ENCODE results near the gene TUB.
A peak's percentile ranks its signal among the peaks of the same experiment; 100 is the strongest.

TUB gene

GRCh38 chr11:8070417-8071115, 10.4 kb upstream of the TUB start:
- peaks cover 15% of the 10 kb centered on the region; the same call in 1 of the 2 replicates for H3K27me3 ChIP-seq (ENCODE audit: control insufficient read depth, insufficient read depth, low read length)
- H3K9me3 ChIP-seq (ENCODE audit: control insufficient read depth, insufficient read depth, low read depth, low read length), result no peaks in the 10 kb centered on the region
- no peak overlapping the region for H3K27ac ChIP-seq (ENCODE audit: low read depth, low read length)
- H3K36me3 ChIP-seq (ENCODE audit: control insufficient read depth, insufficient read depth, low read length), result no peaks in the 10 kb centered on the region
- no peak overlapping the region for H3K9ac ChIP-seq (ENCODE audit: low read length)
- H3K4me1 ChIP-seq (ENCODE audit: control insufficient read depth, insufficient read depth, low read length), result peaks cover 28% of the 10 kb centered on the region
- no peak overlapping the region for H3K4me3 ChIP-seq (ENCODE audit: low read depth, low read length)

DNA sequence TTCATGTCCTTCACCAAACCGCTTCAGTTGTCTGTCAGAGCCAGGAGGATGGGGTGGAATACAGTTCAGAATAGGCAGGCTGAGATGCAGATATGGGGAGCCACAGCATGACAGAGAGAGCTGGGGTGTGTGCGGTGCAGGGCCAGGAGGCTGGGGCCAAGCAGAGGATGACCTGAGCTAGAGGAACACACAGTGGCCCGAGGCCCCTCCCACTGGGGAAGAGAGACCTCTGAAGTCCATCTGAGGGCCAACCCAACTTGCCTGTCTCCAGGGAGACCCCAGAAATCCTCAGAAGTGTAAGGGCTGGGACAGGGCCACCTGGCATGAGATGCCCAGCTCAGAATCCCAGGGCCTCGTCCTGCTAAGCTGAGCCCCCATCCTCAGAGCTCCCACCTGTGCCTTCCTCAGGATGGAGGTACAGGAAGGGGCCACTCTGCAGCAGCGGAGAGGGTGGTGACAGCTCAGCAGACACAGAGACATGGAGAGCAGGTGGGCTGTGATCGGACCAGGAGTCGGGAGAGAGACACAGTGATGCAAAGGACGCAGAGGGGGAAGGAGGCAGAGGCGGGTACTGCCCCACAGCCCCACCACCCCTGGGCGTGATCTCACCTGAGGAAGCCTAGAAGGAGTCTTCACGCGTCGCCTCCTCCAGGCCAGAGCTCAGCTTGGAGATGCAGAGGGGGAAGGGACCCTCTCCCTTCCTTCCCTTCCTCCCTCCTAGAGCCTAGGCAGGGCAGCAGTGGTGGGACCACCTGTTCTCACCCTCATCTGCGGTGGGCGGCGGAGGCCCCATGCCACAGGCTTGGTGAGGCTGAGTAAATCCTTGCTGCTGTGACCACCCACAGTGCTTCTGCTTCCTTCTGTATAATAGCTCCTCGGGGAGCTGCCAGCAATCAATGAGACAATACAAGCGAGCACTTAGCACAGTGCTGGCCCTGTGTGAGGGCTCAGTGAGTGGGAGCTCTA, 9.1 kb upstream of the TUB start:
- H3K27me3 ChIP-seq (ENCODE audit: control insufficient read depth, insufficient read depth, low read length), result peaks cover 15% of the 10 kb centered on the region; the same call in 1 of the 2 replicates
- H3K9me3 ChIP-seq (ENCODE audit: control insufficient read depth, insufficient read depth, low read depth, low read length), result no peaks in the 10 kb centered on the region
- H3K4me3 ChIP-seq (ENCODE audit: low read depth, low read length), result no peak overlapping the region
- no peaks in the 10 kb centered on the region for H3K36me3 ChIP-seq (ENCODE audit: control insufficient read depth, insufficient read depth, low read length)
- H3K27ac ChIP-seq (ENCODE audit: low read depth, low read length), result no peak overlapping the region
- no peak overlapping the region for H3K9ac ChIP-seq (ENCODE audit: low read length)
- peaks cover 26% of the 10 kb centered on the region for H3K4me1 ChIP-seq (ENCODE audit: control insufficient read depth, insufficient read depth, low read length)

DNA sequence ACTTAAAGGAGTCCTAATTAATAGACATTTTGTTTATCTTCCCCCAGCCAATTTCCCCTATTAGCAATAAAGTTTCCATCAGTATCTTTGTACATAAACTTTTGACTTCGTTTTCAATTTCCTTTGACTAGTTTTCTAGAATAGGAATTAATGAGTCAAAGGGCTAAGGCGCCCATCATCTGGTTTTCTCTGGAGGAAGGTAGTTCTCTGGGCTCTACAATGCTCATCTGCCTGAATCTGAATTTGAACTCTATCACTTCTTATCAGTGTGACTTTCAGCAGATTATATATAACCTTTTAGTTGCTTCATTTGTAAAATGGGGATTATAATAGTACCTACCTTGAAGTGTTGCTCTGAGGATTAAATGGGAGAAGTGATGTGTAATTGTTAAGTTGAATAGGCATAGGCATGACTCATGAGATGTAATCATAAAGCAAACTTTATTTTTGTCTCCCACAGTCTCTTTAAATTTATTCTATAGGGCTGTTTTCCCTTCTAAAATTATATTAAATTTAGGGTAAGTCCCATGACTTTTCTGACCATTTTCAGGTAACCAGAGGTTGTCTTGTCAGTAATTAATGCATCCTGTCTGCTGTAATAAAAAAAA, 5.8 kb upstream of the TUB start:
- Histone ChIP-seq H3K4me3 (ENCODE audit: low read depth, low read length) (no peak overlapping the region), H3K27me3 (ENCODE audit: control insufficient read depth, insufficient read depth, low read length) (peaks cover 40% of the 10 kb centered on the region), H3K27ac (ENCODE audit: low read depth, low read length) (no peak overlapping the region), H3K36me3 (ENCODE audit: control insufficient read depth, insufficient read depth, low read length) (no peaks in the 10 kb centered on the region), H3K9ac (ENCODE audit: low read length) (no peak overlapping the region), H3K4me1 (ENCODE audit: control insufficient read depth, insufficient read depth, low read length) (peaks cover 20% of the 10 kb centered on the region), H3K9me3 (ENCODE audit: control insufficient read depth, insufficient read depth, low read depth, low read length) (no peaks in the 10 kb centered on the region)

DNA sequence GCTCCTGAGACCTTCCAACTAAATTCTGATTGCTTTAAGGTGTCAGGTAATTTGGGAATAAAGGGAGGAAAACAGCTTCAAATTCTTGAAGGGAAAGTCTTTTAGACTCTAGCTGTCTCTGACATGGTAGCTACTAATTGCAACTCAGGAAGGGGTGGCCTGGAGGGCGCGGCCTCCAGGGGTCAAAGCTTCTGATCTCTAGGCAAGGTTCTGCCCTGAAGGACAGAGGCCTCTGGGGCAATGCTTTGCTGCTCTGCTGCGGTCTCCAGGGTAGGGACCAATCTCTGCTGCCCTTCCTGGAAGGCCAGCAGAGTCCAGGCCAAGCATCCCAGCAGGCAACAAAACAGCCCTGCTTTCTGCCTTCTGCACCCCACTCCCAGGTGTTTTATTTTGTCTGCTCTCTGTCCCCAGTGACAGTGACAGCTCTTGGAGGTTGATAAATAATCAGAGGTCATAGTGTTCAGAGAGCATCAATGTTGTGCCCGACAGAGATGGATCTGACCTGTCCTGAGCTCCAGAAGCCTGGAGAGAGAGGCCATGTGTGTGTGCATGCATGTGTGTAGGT, 1.8 kb upstream of the TUB start:
- Histone ChIP-seq H3K36me3 (ENCODE audit: control insufficient read depth, insufficient read depth, low read length) (no peaks in the 10 kb centered on the region), H3K27ac (ENCODE audit: low read depth, low read length) (no peak overlapping the region), H3K4me3 (ENCODE audit: low read depth, low read length) (no peak overlapping the region), H3K4me1 (ENCODE audit: control insufficient read depth, insufficient read depth, low read length) (peaks cover 25% of the 10 kb centered on the region), H3K27me3 (ENCODE audit: control insufficient read depth, insufficient read depth, low read length) (peaks cover 50% of the 10 kb centered on the region), H3K9me3 (ENCODE audit: control insufficient read depth, insufficient read depth, low read depth, low read length) (no peaks in the 10 kb centered on the region), H3K9ac (ENCODE audit: low read length) (no peak overlapping the region)

DNA sequence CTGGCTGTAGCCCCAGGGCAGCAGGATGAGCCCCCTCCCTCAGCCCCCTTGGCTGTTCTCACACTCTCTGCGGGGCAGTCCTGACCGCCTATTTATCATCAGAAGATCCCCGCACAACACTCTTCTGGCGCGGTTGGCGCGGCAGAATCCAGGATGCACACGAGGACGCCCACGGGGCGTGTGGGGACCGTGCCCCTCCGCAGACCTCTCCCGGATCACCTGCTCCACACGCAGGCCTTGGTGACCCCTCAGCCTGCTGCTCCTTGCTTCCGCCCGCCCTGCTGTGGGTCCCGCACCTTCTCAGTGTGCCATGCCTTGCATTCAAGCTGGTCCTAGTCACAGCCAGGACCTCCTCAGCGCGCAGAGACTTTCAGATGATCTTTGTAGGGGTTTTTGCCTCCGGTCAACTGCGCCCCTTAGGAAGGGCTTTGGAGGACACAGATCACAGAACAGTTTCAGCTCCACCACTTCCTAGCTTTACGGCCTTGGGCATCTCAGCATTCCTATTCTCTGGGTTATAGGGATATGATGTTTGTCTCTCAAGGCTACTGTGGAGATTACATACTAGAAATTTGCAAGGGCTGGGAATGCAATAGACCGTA, 841 bp upstream of the TUB start:
- Histone ChIP-seq H3K4me3 (ENCODE audit: low read depth, low read length) (peak overlapping the region; percentile 72), H3K9ac (ENCODE audit: low read length) (no peak overlapping the region), H3K27ac (ENCODE audit: low read depth, low read length) (no peak overlapping the region), H3K27me3 (ENCODE audit: control insufficient read depth, insufficient read depth, low read length) (peaks cover 50% of the 10 kb centered on the region), H3K9me3 (ENCODE audit: control insufficient read depth, insufficient read depth, low read depth, low read length) (no peaks in the 10 kb centered on the region), H3K4me1 (ENCODE audit: control insufficient read depth, insufficient read depth, low read length) (peaks cover 35% of the 10 kb centered on the region), H3K36me3 (ENCODE audit: control insufficient read depth, insufficient read depth, low read length) (no peaks in the 10 kb centered on the region)

DNA sequence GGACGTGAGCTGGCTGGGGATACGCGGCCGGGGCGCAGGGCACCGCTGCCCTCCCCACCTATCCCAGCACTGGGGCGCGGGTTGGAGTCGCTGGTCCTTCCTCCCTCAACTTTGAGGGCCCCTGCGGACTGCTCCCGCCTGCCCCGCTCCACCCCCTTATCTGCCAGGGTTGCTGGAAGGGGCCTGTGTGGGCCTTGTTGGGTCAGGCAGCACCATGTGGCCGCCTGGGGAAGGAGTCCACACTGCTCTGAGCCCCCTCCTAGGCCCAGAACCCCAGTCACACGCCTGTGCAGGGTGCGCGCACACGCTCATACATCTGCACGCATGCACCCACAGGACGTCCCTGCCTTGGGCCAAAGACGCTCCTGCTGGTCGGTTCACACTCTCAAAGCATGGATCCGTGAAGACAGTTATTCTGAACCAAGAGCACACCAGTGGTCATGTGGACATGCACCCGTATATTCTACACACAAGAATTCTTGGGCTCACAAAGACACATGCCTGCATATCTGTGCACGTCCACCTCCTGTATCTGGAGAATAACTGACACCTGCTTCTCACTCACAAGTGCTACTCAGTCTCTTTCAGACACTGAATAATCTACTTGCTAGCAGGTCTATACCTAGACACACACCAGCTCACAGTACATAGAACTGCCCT, 710 bp downstream of the TUB start:
- Histone ChIP-seq H3K36me3 (ENCODE audit: control insufficient read depth, insufficient read depth, low read length) (no peaks in the 10 kb centered on the region), H3K4me1 (ENCODE audit: control insufficient read depth, insufficient read depth, low read length) (peaks cover 50% of the 10 kb centered on the region), H3K27ac (ENCODE audit: low read depth, low read length) (no peak overlapping the region), H3K9me3 (ENCODE audit: control insufficient read depth, insufficient read depth, low read depth, low read length) (no peaks in the 10 kb centered on the region), H3K27me3 (ENCODE audit: control insufficient read depth, insufficient read depth, low read length) (peaks cover 50% of the 10 kb centered on the region), H3K4me3 (ENCODE audit: low read depth, low read length) (peak overlapping the region; percentile 72), H3K9ac (ENCODE audit: low read length) (peak overlapping the region; percentile 42)

GRCh38 chr11:8082391-8083087, 1.5 kb downstream of the TUB start:
- H3K4me1 ChIP-seq (ENCODE audit: control insufficient read depth, insufficient read depth, low read length), result peaks cover 54% of the 10 kb centered on the region
- peaks cover 46% of the 10 kb centered on the region for H3K27me3 ChIP-seq (ENCODE audit: control insufficient read depth, insufficient read depth, low read length)
- H3K9ac ChIP-seq (ENCODE audit: low read length), result no peak overlapping the region
- no peak overlapping the region for H3K4me3 ChIP-seq (ENCODE audit: low read depth, low read length)
- no peak overlapping the region for H3K27ac ChIP-seq (ENCODE audit: low read depth, low read length)
- no peaks in the 10 kb centered on the region for H3K36me3 ChIP-seq (ENCODE audit: control insufficient read depth, insufficient read depth, low read length)
- no peaks in the 10 kb centered on the region for H3K9me3 ChIP-seq (ENCODE audit: control insufficient read depth, insufficient read depth, low read depth, low read length)

DNA sequence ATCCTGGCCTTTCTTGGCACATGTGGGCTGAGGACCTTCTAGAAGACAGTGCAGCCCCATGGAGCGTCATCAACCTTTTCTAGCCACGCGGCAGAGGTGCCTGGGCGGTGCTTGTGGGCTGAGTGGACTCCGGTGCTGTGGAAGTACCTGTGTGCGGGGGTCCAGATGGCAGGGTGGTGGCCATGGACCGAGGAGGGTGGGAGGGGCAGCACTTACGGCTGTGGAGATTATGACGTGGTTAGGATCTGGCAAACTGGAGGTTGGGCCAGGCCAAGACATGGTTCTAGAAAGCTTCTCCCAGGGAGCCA, 2.0 kb downstream of the TUB start:
- Histone ChIP-seq H3K9me3 (ENCODE audit: control insufficient read depth, insufficient read depth, low read depth, low read length) (no peaks in the 10 kb centered on the region), H3K4me1 (ENCODE audit: control insufficient read depth, insufficient read depth, low read length) (peaks cover 54% of the 10 kb centered on the region), H3K27me3 (ENCODE audit: control insufficient read depth, insufficient read depth, low read length) (peaks cover 44% of the 10 kb centered on the region), H3K27ac (ENCODE audit: low read depth, low read length) (no peak overlapping the region), H3K9ac (ENCODE audit: low read length) (no peak overlapping the region), H3K4me3 (ENCODE audit: low read depth, low read length) (no peak overlapping the region), H3K36me3 (ENCODE audit: control insufficient read depth, insufficient read depth, low read length) (no peaks in the 10 kb centered on the region)

- no peak overlapping the region for H3K4me3 ChIP-seq (ENCODE audit: low read depth, low read length)
- H3K27ac ChIP-seq (ENCODE audit: low read depth, low read length), result no peak overlapping the region
- no peak overlapping the region for H3K9ac ChIP-seq (ENCODE audit: low read length)
- peaks cover 38% of the 10 kb centered on the region for H3K27me3 ChIP-seq (ENCODE audit: control insufficient read depth, insufficient read depth, low read length)
- peaks cover 54% of the 10 kb centered on the region for H3K4me1 ChIP-seq (ENCODE audit: control insufficient read depth, insufficient read depth, low read length)
- H3K9me3 ChIP-seq (ENCODE audit: control insufficient read depth, insufficient read depth, low read depth, low read length), result no peaks in the 10 kb centered on the region
- no peaks in the 10 kb centered on the region for H3K36me3 ChIP-seq (ENCODE audit: control insufficient read depth, insufficient read depth, low read length)
Measured at GRCh38 chr11:8083871-8084281, 2.9 kb downstream of the TUB start.

DNA sequence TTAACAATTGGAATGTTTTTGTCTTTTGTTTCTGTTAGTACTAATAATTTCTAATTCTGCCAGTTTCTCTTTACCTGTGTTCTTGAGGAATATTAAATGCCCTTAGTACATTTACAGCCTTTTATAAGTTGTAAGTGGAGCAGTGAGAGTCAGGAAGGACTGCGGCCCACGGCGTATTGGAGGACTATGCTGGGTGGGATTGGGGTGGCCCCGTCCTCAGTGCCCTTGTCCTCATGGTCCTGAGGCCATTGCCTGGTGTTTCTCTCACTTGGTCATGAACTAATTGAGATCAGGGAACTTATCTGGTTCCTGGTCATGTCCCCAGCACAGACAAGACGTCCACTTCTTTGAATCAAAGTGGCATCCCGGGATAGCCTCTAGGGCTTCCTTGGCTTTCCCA, 3.3 kb downstream of the TUB start:
- no peak overlapping the region for H3K27ac ChIP-seq (ENCODE audit: low read depth, low read length)
- H3K4me3 ChIP-seq (ENCODE audit: low read depth, low read length), result no peak overlapping the region
- H3K9ac ChIP-seq (ENCODE audit: low read length), result no peak overlapping the region
- no peaks in the 10 kb centered on the region for H3K36me3 ChIP-seq (ENCODE audit: control insufficient read depth, insufficient read depth, low read length)
- peaks cover 54% of the 10 kb centered on the region for H3K4me1 ChIP-seq (ENCODE audit: control insufficient read depth, insufficient read depth, low read length)
- no peaks in the 10 kb centered on the region for H3K9me3 ChIP-seq (ENCODE audit: control insufficient read depth, insufficient read depth, low read depth, low read length)
- peaks cover 35% of the 10 kb centered on the region for H3K27me3 ChIP-seq (ENCODE audit: control insufficient read depth, insufficient read depth, low read length)
